GM10248 (cell line): ENCODE data around the gene ERBB4.

Source experiments
- CTCF ChIA-PET: fragments of 300-600 bp; sonication (Branson Sonifier 250); formaldehyde crosslinking; extraction: SDS; loops from one replicate; lab custom pipeline; 2021; ENCODE audit warnings: antibody characterized with exemption; lab: Yijun Ruan, JAX
- POLR2A ChIA-PET: fragments of 350-650 bp; sonication (Branson Sonifier 250); formaldehyde crosslinking; extraction: SDS; loops from one replicate; lab custom pipeline; 2020; ENCODE audit warnings: antibody characterized with exemption; lab: Yijun Ruan, JAX
- DNase-seq: peaks from one replicate; pipeline ENCODE4 v3.0.0; 2012; ENCODE audit errors: extremely low spot score
- CTCF ChIP-seq: IDR thresholded peaks from 2 replicates; pipeline ENCODE4 v1.5.1; 2012; ENCODE audit warnings: mild to moderate bottlenecking, low read depth; ENCODE audit errors: extremely low read depth, missing control alignments, control extremely low read depth

Gene ERBB4

GRCh38 chr2:212098966-212099365, 439.6 kb downstream of the ERBB4 start:
- ChIA-PET CTCF (interaction anchor here (1.3 to 1.7 kb wide), 3 partner anchors 10 to 14 kb away, joined by 3 to 9 read pairs (median 4); no protein-coding TSS in a partner anchor), POLR2A (no interaction called here)
- no peak for TF ChIP-seq CTCF
- DNase-seq: no peak

GRCh38 chr2:212097001-212097400, 441.6 kb downstream of the ERBB4 start:
- POLR2A ChIA-PET: no interaction called here
- DNase-seq: no peak
- no peak for TF ChIP-seq CTCF
- CTCF ChIA-PET: interaction anchor here (1.2 to 1.7 kb wide), 3 partner anchors 15 to 17 kb away, joined by 3 to 9 read pairs (median 5); no protein-coding TSS in a partner anchor

GRCh38 chr2:212089873-212090272, 448.7 kb downstream of the ERBB4 start:
- no peak for DNase-seq
- POLR2A ChIA-PET: no interaction called here
- no peak for TF ChIP-seq CTCF
- CTCF ChIA-PET: interaction anchor here (1.0 to 1.3 kb wide), 2 partner anchors 21 to 36 kb away, joined by 3 read pairs; no protein-coding TSS in a partner anchor

GRCh38 chr2:212088353-212088752, 450.2 kb downstream of the ERBB4 start:
- no peak for DNase-seq
- ChIA-PET CTCF (interaction anchor here (1.0 kb wide), 1 partner anchor 11 kb away, joined by 3 read pairs; no protein-coding TSS in a partner anchor), POLR2A (no interaction called here)
- no peak for TF ChIP-seq CTCF

- ChIA-PET CTCF (interaction anchor here (0.8 kb wide), 1 partner anchor 11 kb away, joined by 3 read pairs; no protein-coding TSS in a partner anchor), POLR2A (no interaction called here)
- no peak for TF ChIP-seq CTCF
- no peak for DNase-seq
Observed at GRCh38 chr2:212083492-212083891, 455.1 kb downstream of the ERBB4 start.

GRCh38 chr2:212078103-212078502, 460.5 kb downstream of the ERBB4 start:
- POLR2A ChIA-PET: no interaction called here
- no peak for TF ChIP-seq CTCF
- CTCF ChIA-PET: no interaction called here
- DNase-seq: peak; percentile 5

- TF ChIP-seq CTCF: no peak
- no peak for DNase-seq
- ChIA-PET CTCF (interaction anchor here (1.0 kb wide), 1 partner anchor 25 kb away, joined by 3 read pairs; no protein-coding TSS in a partner anchor), POLR2A (no interaction called here)
Observed at GRCh38 chr2:212076456-212076855, 462.1 kb downstream of the ERBB4 start.
